Measurements from ENCODE around the gene ERN1.

DNA sequence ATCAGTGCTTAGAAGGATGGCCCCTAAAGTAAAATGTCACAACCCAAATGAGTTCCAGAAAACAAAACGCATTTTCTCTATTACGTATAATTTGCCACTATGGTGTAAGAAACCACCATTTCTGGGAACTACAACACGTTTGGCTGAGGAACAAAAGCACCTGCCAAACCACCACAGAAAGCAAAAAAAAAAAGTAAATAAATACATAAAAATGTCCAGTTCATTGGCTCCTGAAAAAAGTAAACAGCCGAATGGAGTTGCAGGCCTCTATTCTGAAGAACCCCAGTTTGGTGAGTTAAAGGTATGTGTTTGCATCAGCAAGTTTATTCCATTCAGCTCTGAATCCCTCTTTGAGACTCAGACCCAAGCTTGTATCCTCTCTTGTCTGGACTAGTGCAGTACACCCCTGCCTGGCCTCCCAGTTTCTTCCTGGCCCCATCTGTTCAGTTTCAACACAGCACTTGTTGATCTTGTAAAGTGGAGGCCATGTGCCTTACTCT is 36.9 kb downstream of the ERN1 start:
- TF ChIP-seq, protein P1, sequence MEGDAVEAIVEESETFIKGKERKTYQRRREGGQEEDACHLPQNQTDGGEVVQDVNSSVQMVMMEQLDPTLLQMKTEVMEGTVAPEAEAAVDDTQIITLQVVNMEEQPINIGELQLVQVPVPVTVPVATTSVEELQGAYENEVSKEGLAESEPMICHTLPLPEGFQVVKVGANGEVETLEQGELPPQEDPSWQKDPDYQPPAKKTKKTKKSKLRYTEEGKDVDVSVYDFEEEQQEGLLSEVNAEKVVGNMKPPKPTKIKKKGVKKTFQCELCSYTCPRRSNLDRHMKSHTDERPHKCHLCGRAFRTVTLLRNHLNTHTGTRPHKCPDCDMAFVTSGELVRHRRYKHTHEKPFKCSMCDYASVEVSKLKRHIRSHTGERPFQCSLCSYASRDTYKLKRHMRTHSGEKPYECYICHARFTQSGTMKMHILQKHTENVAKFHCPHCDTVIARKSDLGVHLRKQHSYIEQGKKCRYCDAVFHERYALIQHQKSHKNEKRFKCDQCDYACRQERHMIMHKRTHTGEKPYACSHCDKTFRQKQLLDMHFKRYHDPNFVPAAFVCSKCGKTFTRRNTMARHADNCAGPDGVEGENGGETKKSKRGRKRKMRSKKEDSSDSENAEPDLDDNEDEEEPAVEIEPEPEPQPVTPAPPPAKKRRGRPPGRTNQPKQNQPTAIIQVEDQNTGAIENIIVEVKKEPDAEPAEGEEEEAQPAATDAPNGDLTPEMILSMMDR (conservative IDR thresholded peaks at IDR 0.05), result no peak
- no peak for TF ChIP-seq ZFX (IDR thresholded peaks at IDR 0.05)
